H9 (cell line): Measurements from ENCODE around the gene F13B. TPM values are rescaled to one million over a fixed set of nuclear protein-coding genes. Genes with fewer than 3 reads are reported as not detected.
A peak's percentile ranks its signal among the peaks of the same experiment; 100 is the strongest.

Source experiments
- DNase-seq: peaks from one replicate; pipeline ENCODE4 v3.0.0-alpha.2; 2017
- H2AFZ ChIP-seq: one replicate; pipeline ENCODE4 v1.6.1; 2013; ENCODE audit warnings: mild to moderate bottlenecking, low read length, control low read depth, moderate library complexity
- H2AK5ac ChIP-seq: 2 replicates; pipeline ENCODE4 v1.6.1; 2013; ENCODE audit warnings: low read length, control low read depth, mixed read lengths; ENCODE audit not compliant: insufficient read length
- H2BK120ac ChIP-seq: one replicate; pipeline ENCODE4 v1.6.1; 2013; ENCODE audit warnings: low read depth, mild to moderate bottlenecking, low read length, control low read depth, inconsistent platforms; ENCODE audit not compliant: poor library complexity, severe bottlenecking
- H2BK12ac ChIP-seq: 2 replicates; pipeline ENCODE4 v1.6.1; 2013; ENCODE audit warnings: low read length, control low read depth, mixed read lengths, low read depth; ENCODE audit not compliant: insufficient read length
- H2BK15ac ChIP-seq: 2 replicates; pipeline ENCODE4 v1.6.1; 2013; ENCODE audit warnings: low read depth, low read length, control low read depth
- H2BK20ac ChIP-seq: one replicate; pipeline ENCODE4 v1.6.1; 2013; ENCODE audit warnings: low read depth, mild to moderate bottlenecking, low read length, control low read depth, inconsistent platforms; ENCODE audit not compliant: poor library complexity, severe bottlenecking
- H2BK5ac ChIP-seq: 2 replicates; pipeline ENCODE4 v1.6.1; 2013; ENCODE audit warnings: low read length, control low read depth, mixed read lengths; ENCODE audit not compliant: insufficient read length
- H3K14ac ChIP-seq: 2 replicates; pipeline ENCODE4 v1.6.1; 2013; ENCODE audit warnings: low read length, control low read depth; ENCODE audit not compliant: insufficient read depth
- H3K18ac ChIP-seq: 2 replicates; pipeline ENCODE4 v1.6.1; 2013; ENCODE audit warnings: low read depth, mild to moderate bottlenecking, mixed read lengths, low read length, control low read depth; ENCODE audit not compliant: insufficient read length
- H3K23ac ChIP-seq: 2 replicates; pipeline ENCODE4 v1.6.1; 2013; ENCODE audit warnings: low read length, control low read depth, mixed read lengths, low read depth; ENCODE audit not compliant: insufficient read length
- H3K23me2 ChIP-seq: 2 replicates; pipeline ENCODE4 v1.6.1; 2013; ENCODE audit warnings: low read depth, mild to moderate bottlenecking, mixed read lengths, low read length, control low read depth; ENCODE audit not compliant: insufficient read length, poor library complexity, severe bottlenecking
- H3K27ac ChIP-seq: 2 replicates; pipeline ENCODE4 v1.5.1; 2013; ENCODE audit warnings: low read length, control low read depth, mixed read lengths, low read depth; ENCODE audit not compliant: insufficient read length
- H3K27me3 ChIP-seq: 2 replicates; pipeline ENCODE4 v1.6.1; 2013; ENCODE audit warnings: low read length, control low read depth, inconsistent platforms; ENCODE audit not compliant: insufficient read depth
- H3K4ac ChIP-seq: 2 replicates; pipeline ENCODE4 v1.6.1; 2013; ENCODE audit warnings: low read depth, mild to moderate bottlenecking, control low read depth, inconsistent platforms, low read length, moderate library complexity
- H3K4me1 ChIP-seq: 2 replicates; pipeline ENCODE4 v1.6.1; 2013; ENCODE audit warnings: low read length, control low read depth, inconsistent platforms; ENCODE audit not compliant: insufficient read depth
- H3K4me2 ChIP-seq: 2 replicates; pipeline ENCODE4 v1.6.1; 2013; ENCODE audit warnings: low read length, control low read depth, mixed read lengths; ENCODE audit not compliant: insufficient read length, insufficient read depth
- H3K56ac ChIP-seq: 2 replicates; pipeline ENCODE4 v1.6.1; 2013; ENCODE audit warnings: low read depth, mild to moderate bottlenecking, mixed read lengths, low read length, control low read depth; ENCODE audit not compliant: insufficient read length
- H3K79me1 ChIP-seq: 2 replicates; pipeline ENCODE4 v1.6.1; 2013; ENCODE audit warnings: low read depth, mild to moderate bottlenecking, moderate library complexity, low read length, control low read depth, inconsistent platforms; ENCODE audit not compliant: insufficient read depth, poor library complexity, severe bottlenecking
- H3K79me2 ChIP-seq: 2 replicates; pipeline ENCODE4 v1.6.1; 2013; ENCODE audit warnings: low read length, control low read depth, inconsistent platforms; ENCODE audit not compliant: insufficient read depth
- H3K9ac ChIP-seq: 2 replicates; pipeline ENCODE4 v1.6.1; 2013; ENCODE audit warnings: low read length, control low read depth, mixed read lengths; ENCODE audit not compliant: insufficient read length; ENCODE audit errors: extremely low read depth
- H3K9me3 ChIP-seq: one replicate; pipeline ENCODE4 v1.6.1; 2013; ENCODE audit warnings: low read depth, low read length, inconsistent platforms; ENCODE audit not compliant: control insufficient read depth
- H3T11ph ChIP-seq: one replicate; pipeline ENCODE4 v1.6.1; 2013; ENCODE audit warnings: mild to moderate bottlenecking, low read length, control low read depth, inconsistent platforms
- H4K20me1 ChIP-seq: one replicate; pipeline ENCODE4 v1.6.1; 2013; ENCODE audit not compliant: control insufficient read depth, insufficient read length, insufficient read depth
- H4K5ac ChIP-seq: 2 replicates; pipeline ENCODE4 v1.6.1; 2013; ENCODE audit warnings: low read depth, mild to moderate bottlenecking, mixed read lengths, low read length, control low read depth; ENCODE audit not compliant: insufficient read length
- H4K8ac ChIP-seq: replicated peaks from 2 replicates; pipeline ENCODE4 v1.6.1; 2013; ENCODE audit warnings: low read length, control low read depth, mixed read lengths, low read depth; ENCODE audit not compliant: insufficient read length
- H4K91ac ChIP-seq: 2 replicates; pipeline ENCODE4 v1.6.1; 2013; ENCODE audit warnings: low read depth, mild to moderate bottlenecking, moderate library complexity, mixed read lengths, low read length, control low read depth; ENCODE audit not compliant: insufficient read length
- H3K27ac Mint-ChIP-seq, 3 experiments: 2 replicates in 2 of 3; 3 replicates in 1 of 3; pipeline ENCODE4 v1.8.0; 2020 to 2021; ENCODE audit warnings: mixed read lengths in 3 of 3, mild to moderate bottlenecking in 1 of 3, moderate library complexity in 1 of 3
- H3K27me3 Mint-ChIP-seq: 2 replicates; pipeline ENCODE4 v1.8.0; 2021; ENCODE audit warnings: low read depth, mild to moderate bottlenecking, moderate library complexity, mixed read lengths
- H3K36me3 Mint-ChIP-seq, 3 experiments: 2 replicates in 2 of 3; 3 replicates in 1 of 3; pipeline ENCODE4 v1.8.0; 2020 to 2021; ENCODE audit warnings: low read depth in 3 of 3, mixed read lengths in 3 of 3; ENCODE audit not compliant: insufficient read depth in 1 of 3
- H3K4me1 Mint-ChIP-seq, 2 experiments: 2 replicates each; pipeline ENCODE4 v1.8.0; 2020; ENCODE audit warnings: mixed read lengths in 2 of 2
- H3K4me3 Mint-ChIP-seq, 2 experiments: 2 replicates in 1 of 2; 3 replicates in 1 of 2; pipeline ENCODE4 v1.8.0; 2020 to 2021; ENCODE audit warnings: mild to moderate bottlenecking in 2 of 2, mixed read lengths in 2 of 2, moderate library complexity in 1 of 2
- H3K9me3 Mint-ChIP-seq, 2 experiments: 2 replicates in 1 of 2; 3 replicates in 1 of 2; pipeline ENCODE4 v1.8.0; 2020; ENCODE audit warnings: mild to moderate bottlenecking in 2 of 2, mixed read lengths in 2 of 2, moderate library complexity in 1 of 2
- WGBS: extraction: QIAGEN DNeasy Blood & Tissue Kit; methylation state at CpG from one replicate; pipeline ENCODE4 v1.1.7; 2013; ENCODE audit warnings: missing lambda C conversion rate, low lambda C conversion rate, mixed read lengths; ENCODE audit not compliant: insufficient read length; ENCODE audit errors: extremely low coverage; 5-methylcytosine and 5-hydroxymethylcytosine counted together
- total RNA-seq: library from RNA; stranded (reverse); gene quantifications from 2 replicates; pipeline ENCODE4 v1.2.1, GENCODE V29; 2021
- TF ChIP-seq, protein P1 (sequence below): fragments of 200-600 bp; sonication (generic); conservative IDR thresholded peaks from 3 replicates; pipeline ENCODE4 v1.8.0; 2021; ENCODE audit warnings: antibody characterized with exemption, mild to moderate bottlenecking

Gene F13B
- total RNA-seq, 1 experiment from 2014 or later, result not detected

DNA sequence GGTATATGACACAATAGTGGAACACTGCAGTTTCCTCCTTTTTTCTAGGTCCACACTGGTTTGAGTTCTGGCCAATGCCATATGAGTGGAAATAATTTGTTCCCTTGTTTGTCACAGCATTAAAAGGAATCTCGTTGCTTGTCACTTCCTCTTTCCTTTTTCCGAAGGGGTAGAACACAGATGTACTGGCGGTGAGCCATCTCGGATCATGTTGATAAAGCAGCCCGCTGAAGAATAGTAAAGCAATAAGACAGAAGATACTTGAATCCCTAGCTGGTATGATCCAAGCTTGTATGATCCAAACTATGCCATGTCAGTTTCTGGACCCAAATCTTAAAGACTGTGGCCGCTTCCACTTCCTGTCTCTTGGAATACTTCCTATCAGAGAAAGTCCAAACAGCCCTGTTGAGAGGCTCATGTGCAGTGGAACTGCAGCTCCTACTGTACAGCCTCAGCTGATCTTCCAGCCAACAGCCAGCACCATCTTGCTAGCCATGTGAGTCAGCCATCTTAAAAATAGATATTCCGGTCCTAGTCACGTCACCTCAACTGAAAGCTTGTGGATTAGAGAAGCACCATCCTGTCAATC, 49.4 kb downstream of the F13B start:
- no peak overlapping the region for H3K56ac ChIP-seq
- WGBS, result no CpG with 5 or more reads among the region's 8 CpGs
- no peak overlapping the region for H2BK120ac ChIP-seq
- no peaks in the 10 kb centered on the region for H3K79me2 ChIP-seq
- no peaks in the 10 kb centered on the region for H3K27me3 ChIP-seq
- Mint-ChIP-seq H3K4me1 (peaks cover 13 to 16% of the 10 kb centered on the region in 2 experiments), H3K9me3 (no peaks in the 10 kb centered on the region; a peak in 2 of 5 replicates), H3K4me3 (no peak overlapping the region), H3K27me3 (no peaks in the 10 kb centered on the region), H3K27ac (no peak overlapping the region), H3K36me3 (no peaks in the 10 kb centered on the region; a peak in 2 of 7 replicates)
- no peak overlapping the region for H2AK5ac ChIP-seq
- no peak overlapping the region for H3T11ph ChIP-seq
- no peak overlapping the region for H2BK5ac ChIP-seq
- H3K4ac ChIP-seq, result no peak overlapping the region
- H4K20me1 ChIP-seq, result no peaks in the 10 kb centered on the region
- H3K9ac ChIP-seq, result no peak overlapping the region
- H4K91ac ChIP-seq, result no peak overlapping the region
- H3K18ac ChIP-seq, result no peak overlapping the region
- H2BK20ac ChIP-seq, result no peak overlapping the region
- no peak overlapping the region for H2BK15ac ChIP-seq
- no peaks in the 10 kb centered on the region for H3K23me2 ChIP-seq
- H2AFZ ChIP-seq, result peak overlapping the region; percentile 40
- no peak overlapping the region for H3K27ac ChIP-seq
- no peaks in the 10 kb centered on the region for H3K9me3 ChIP-seq
- H4K5ac ChIP-seq, result no peak overlapping the region
- no peak overlapping the region for H3K23ac ChIP-seq
- no peaks in the 10 kb centered on the region for H3K79me1 ChIP-seq
- H2BK12ac ChIP-seq, result no peak overlapping the region
- TF ChIP-seq, protein P1, sequence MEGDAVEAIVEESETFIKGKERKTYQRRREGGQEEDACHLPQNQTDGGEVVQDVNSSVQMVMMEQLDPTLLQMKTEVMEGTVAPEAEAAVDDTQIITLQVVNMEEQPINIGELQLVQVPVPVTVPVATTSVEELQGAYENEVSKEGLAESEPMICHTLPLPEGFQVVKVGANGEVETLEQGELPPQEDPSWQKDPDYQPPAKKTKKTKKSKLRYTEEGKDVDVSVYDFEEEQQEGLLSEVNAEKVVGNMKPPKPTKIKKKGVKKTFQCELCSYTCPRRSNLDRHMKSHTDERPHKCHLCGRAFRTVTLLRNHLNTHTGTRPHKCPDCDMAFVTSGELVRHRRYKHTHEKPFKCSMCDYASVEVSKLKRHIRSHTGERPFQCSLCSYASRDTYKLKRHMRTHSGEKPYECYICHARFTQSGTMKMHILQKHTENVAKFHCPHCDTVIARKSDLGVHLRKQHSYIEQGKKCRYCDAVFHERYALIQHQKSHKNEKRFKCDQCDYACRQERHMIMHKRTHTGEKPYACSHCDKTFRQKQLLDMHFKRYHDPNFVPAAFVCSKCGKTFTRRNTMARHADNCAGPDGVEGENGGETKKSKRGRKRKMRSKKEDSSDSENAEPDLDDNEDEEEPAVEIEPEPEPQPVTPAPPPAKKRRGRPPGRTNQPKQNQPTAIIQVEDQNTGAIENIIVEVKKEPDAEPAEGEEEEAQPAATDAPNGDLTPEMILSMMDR, result no peak
- H3K4me1 ChIP-seq, result no peaks in the 10 kb centered on the region
- H3K4me2 ChIP-seq, result no peak overlapping the region
- no peak overlapping the region for H4K8ac ChIP-seq
- no peak for DNase-seq
- no peak overlapping the region for H3K14ac ChIP-seq
